Body of pancreas (tissue), 4 donors: ENCODE data around the gene ZGPAT. TPM values are rescaled to one million over a fixed set of nuclear protein-coding genes. Genes with fewer than 3 reads are reported as not detected.

ENCODE experiments used
- ATAC-seq: fragments of 150-250 bp; one replicate; pipeline ENCODE4 v1.9.1; 2016
- DNase-seq, 4 donors: peaks; one replicate each; pipeline ENCODE4 v3.0.0-alpha.2; 2019
- H3K27ac ChIP-seq, 4 donors: fragments of 200-600 bp; sonication (generic); 1 replicate in 3 of 4; 2 replicates in 1 of 4; pipeline versions ENCODE4 v1.5.1 to v1.6.1; 2016 to 2019; ENCODE audit warnings: mild to moderate bottlenecking in 1 of 4, mixed read lengths in 1 of 4, moderate library complexity in 1 of 4
- H3K27me3 ChIP-seq, 2 donors: fragments of 200-600 bp; sonication (generic); one replicate each; pipeline ENCODE4 v1.6.0; 2016; ENCODE audit warnings: mild to moderate bottlenecking in 1 of 2
- H3K36me3 ChIP-seq, 2 donors: fragments of 200-600 bp; sonication (generic); replicated peaks in 1 of 2; 2 replicates each; pipeline ENCODE4 v1.5.1; 2016; ENCODE audit warnings: low read depth in 2 of 2; ENCODE audit not compliant: insufficient read depth in 1 of 2
- H3K4me1 ChIP-seq: fragments of 200-600 bp; sonication (generic); one replicate; pipeline ENCODE4 v1.6.0; 2016
- H3K4me3 ChIP-seq, 2 donors: fragments of 200-600 bp; sonication (generic); 1 replicate in 1 of 2; 2 replicates in 1 of 2; pipeline ENCODE4 v1.5.1; 2016 to 2019
- H3K9me3 ChIP-seq, 3 donors: fragments of 200-600 bp; sonication (generic); 1 replicate in 2 of 3; 2 replicates in 1 of 3; pipeline ENCODE4 v1.5.1; 2016
- POLR2A ChIP-seq, 3 donors: fragments of 450-650 bp; IDR thresholded peaks; one replicate each; pipeline ENCODE4 v1.6.1; 2016; ENCODE audit warnings: antibody characterized with exemption in 3 of 3, mild to moderate bottlenecking in 2 of 3
- WGBS, 2 donors: methylation state at CpG; one replicate each; pipeline ENCODE4 v1.1.5; 2017; 5-methylcytosine and 5-hydroxymethylcytosine counted together
- intact Hi-C: fragments of 100-400 bp; cut with DNase I; formaldehyde crosslinking; loops from one replicate; pipeline ENCODE4 v1.15.1; 2023
- total RNA-seq, 2 donors: library from RNA; depleted of rRNA; stranded (reverse); fragments of >200 nt; gene quantifications; one replicate each; pipeline ENCODE4 v1.1.0, GENCODE V29; 2016
- TF ChIP-seq, protein P1 (sequence below), 7 experiments: fragments of 450-650 bp in 4 of 7; fragments of 200-600 bp in 3 of 7; sonication (generic) in 3 of 7; IDR thresholded peaks; one replicate each; pipeline ENCODE4 v1.5.1; 2016 to 2019; ENCODE audit warnings: antibody characterized with exemption in 7 of 7

Gene ZGPAT
- total RNA-seq, 2 donors from 2014 or later: 16.6 to 53.1 TPM

DNA sequence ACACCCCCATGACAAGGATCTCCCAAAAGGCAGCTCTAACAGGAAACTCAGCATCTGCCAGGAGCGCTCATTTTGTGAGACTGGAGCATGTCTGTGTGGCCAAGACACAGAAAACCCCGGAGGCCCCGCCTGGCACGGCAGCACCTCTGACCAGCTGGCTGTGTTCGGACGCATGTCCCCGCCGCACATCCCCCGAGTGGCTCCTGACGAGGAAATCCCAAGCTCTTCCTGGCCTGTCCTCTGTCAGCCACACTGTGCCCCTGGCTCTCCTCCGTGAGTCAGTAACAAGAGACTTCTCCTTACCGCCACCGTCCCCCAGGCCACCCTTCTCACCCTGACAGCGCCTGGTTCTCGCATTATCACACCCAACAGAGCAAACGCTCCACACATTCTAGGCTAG is 46.2 kb downstream of the ZGPAT start:
- no peak for DNase-seq
- TF ChIP-seq, protein P1, sequence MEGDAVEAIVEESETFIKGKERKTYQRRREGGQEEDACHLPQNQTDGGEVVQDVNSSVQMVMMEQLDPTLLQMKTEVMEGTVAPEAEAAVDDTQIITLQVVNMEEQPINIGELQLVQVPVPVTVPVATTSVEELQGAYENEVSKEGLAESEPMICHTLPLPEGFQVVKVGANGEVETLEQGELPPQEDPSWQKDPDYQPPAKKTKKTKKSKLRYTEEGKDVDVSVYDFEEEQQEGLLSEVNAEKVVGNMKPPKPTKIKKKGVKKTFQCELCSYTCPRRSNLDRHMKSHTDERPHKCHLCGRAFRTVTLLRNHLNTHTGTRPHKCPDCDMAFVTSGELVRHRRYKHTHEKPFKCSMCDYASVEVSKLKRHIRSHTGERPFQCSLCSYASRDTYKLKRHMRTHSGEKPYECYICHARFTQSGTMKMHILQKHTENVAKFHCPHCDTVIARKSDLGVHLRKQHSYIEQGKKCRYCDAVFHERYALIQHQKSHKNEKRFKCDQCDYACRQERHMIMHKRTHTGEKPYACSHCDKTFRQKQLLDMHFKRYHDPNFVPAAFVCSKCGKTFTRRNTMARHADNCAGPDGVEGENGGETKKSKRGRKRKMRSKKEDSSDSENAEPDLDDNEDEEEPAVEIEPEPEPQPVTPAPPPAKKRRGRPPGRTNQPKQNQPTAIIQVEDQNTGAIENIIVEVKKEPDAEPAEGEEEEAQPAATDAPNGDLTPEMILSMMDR (IDR thresholded peaks at IDR 0.05): no peak
- TF ChIP-seq POLR2A (IDR thresholded peaks at IDR 0.05): no peak
- Histone ChIP-seq H3K36me3 (no peaks in the 10 kb centered on the region), H3K4me3 (no peak overlapping the region), H3K27ac (no peak overlapping the region), H3K9me3 (no peaks in the 10 kb centered on the region), H3K4me1 (no peaks in the 10 kb centered on the region), H3K27me3 (no peaks in the 10 kb centered on the region)
- ATAC-seq: no peak
- intact Hi-C loops: no loop called here
- WGBS, 2 donors: 83 to 84% methylated on average over 7 to 16 of the region's 16 CpGs

DNA sequence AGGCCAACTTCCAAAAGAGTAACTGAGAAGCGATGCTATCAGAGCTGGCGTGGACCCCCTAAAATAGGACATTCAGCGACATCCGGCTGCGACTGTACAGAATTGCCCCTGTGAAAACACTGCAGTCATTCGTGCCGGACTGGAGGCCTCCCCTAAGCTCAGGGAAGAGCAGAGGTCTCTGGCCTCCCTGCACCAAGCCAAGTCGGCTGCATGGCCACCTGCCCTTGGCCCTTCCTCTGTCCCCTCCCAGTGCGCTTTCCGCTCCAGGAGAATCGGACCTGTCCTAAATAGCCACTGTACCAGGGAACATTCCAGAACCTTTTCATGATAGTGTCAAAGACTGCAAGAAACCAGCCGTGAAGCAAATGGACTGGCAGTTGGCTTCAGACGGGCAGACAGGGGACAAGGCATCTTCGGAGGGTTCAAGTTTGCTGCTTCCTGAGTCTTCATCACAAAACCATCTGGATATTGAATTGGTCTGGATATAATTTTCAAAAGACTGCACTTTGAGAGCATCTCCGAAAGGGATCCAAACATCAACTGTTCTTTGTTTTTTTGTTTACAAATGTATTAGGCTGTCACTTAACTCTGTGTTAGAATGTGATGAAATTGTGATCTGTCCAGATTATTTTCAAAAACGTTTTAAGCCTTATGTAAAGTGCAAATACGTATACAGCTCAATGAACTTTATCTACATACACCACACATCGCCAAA is 48.3 kb downstream of the ZGPAT start:
- 79 to 81% methylated on average over 15 to 18 of the region's 18 CpGs for WGBS, 2 donors
- no peak for DNase-seq
- intact Hi-C loops: no loop called here

DNA sequence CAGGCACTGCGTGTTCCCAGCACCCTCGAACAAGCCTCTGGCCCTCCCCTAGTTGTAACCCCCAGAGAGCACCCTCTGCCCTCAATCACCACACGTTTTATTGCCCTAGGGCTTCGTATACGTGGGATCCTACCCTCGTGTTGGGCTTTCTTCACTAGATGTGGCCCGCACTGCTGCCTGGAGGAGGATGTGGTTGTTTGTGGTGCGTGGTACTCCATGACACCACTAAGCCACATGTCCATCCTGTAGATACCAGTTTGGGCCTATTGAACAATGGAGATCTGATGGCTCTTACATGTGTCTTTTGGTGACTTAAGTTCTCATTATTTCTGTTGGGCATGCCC is 48.8 kb downstream of the ZGPAT start:
- Histone ChIP-seq H3K27me3 (no peaks in the 10 kb centered on the region), H3K36me3 (no peaks in the 10 kb centered on the region), H3K4me3 (no peak overlapping the region), H3K4me1 (no peaks in the 10 kb centered on the region), H3K9me3 (no peaks in the 10 kb centered on the region), H3K27ac (no peak overlapping the region)
- WGBS, 2 donors: 51 to 71% methylated on average over 6 to 8 of the region's 8 CpGs
- no peak for TF ChIP-seq POLR2A (IDR thresholded peaks at IDR 0.05)
- TF ChIP-seq, protein P1 (IDR thresholded peaks at IDR 0.05): no peak
- intact Hi-C loops: no loop called here
- ATAC-seq (no peak), DNase-seq (no peak)

More for the DNA sequence above, 48.3 kb downstream of the ZGPAT start:
- H3K4me3 ChIP-seq: no peak overlapping the region
- ATAC-seq: no peak
- TF ChIP-seq, protein P1 (IDR thresholded peaks at IDR 0.05): no peak
- no peak for TF ChIP-seq POLR2A (IDR thresholded peaks at IDR 0.05)
- no peak overlapping the region for H3K27ac ChIP-seq
- no peaks in the 10 kb centered on the region for H3K36me3 ChIP-seq
- no peaks in the 10 kb centered on the region for H3K9me3 ChIP-seq
- no peaks in the 10 kb centered on the region for H3K4me1 ChIP-seq
- no peaks in the 10 kb centered on the region for H3K27me3 ChIP-seq

DNA sequence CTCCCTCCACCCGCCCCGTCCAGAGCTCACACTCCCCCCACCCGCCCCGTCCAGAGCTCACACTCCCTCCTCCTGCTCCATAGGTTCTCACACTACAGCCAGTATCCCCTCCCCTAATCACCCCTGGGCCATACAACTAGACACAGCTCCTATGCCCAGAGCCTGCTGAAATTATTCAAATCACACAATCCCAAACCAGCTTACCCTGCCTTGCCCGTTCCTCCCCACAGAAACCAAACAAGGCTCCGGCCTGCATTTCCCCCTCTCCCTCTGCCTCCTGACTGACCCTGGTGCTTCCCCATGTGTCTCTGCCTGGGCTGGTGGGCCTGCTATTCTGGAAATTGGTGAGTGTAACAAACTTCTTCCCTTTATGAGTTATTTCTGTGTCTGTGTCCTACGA is 50.3 kb downstream of the ZGPAT start:
- Histone ChIP-seq H3K4me3 (no peak overlapping the region), H3K27ac (no peak overlapping the region), H3K36me3 (no peaks in the 10 kb centered on the region), H3K4me1 (no peaks in the 10 kb centered on the region), H3K27me3 (no peaks in the 10 kb centered on the region), H3K9me3 (no peaks in the 10 kb centered on the region)
- ATAC-seq (no peak), DNase-seq (no peak)
- WGBS, 2 donors: 78 to 94% methylated on average over 3 to 4 of the region's 7 CpGs
- intact Hi-C loops: no loop called here
- TF ChIP-seq POLR2A (IDR thresholded peaks at IDR 0.05): no peak
- TF ChIP-seq, protein P1 (IDR thresholded peaks at IDR 0.05): no peak

DNA sequence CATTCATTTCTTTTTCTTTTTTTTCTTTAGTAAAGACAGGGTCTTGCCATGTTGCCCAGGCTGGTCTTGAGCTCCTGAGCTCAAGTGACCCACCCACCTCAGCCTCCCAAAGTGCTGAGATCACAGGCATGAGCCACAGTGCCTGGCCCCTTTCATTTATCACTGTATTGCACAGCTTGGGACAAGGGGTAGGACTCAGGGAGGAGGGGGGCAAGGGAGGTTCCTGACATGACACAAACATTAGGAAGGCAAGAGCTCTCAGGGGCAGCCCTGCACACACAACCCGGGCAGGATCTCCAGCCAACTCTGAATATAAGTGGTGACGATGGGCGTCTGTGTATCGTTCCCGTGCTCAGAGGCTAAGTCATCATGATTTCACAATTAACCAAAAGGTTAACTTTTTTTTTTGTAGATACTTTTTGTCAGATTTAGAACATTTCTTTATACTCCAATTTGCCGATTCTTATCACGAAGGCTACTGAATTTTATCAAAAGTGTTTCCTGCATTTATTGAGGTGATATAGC is 51.6 kb downstream of the ZGPAT start:
- no peak overlapping the region for H3K27ac ChIP-seq
- TF ChIP-seq, protein P1 (IDR thresholded peaks at IDR 0.05): no peak
- no peak for TF ChIP-seq POLR2A (IDR thresholded peaks at IDR 0.05)
- no peaks in the 10 kb centered on the region for H3K36me3 ChIP-seq
- WGBS, 2 donors: 80 to 87% methylated on average over 7 of the region's 7 CpGs
- H3K9me3 ChIP-seq: no peaks in the 10 kb centered on the region
- H3K4me3 ChIP-seq: no peak overlapping the region
- H3K27me3 ChIP-seq: no peaks in the 10 kb centered on the region
- no peak for ATAC-seq
- intact Hi-C loops: no loop called here
- no peak for DNase-seq
- no peaks in the 10 kb centered on the region for H3K4me1 ChIP-seq
